Suprapubic skin (tissue), 4 donors: ENCODE measurements around the gene MNAT1. TPM values are rescaled to one million over a fixed set of nuclear protein-coding genes. Genes with fewer than 3 reads are reported as not detected.

ENCODE experiments used
- DNase-seq, 2 donors: peaks; one replicate each; pipeline ENCODE4 v3.0.0-alpha.2; 2019; ENCODE audit warnings: low spot score in 2 of 2
- H3K27ac ChIP-seq: fragments of 200-600 bp; sonication (generic); one replicate; pipeline ENCODE4 v1.5.1; 2019
- H3K27me3 ChIP-seq: fragments of 200-600 bp; sonication (generic); one replicate; pipeline ENCODE4 v1.5.1; 2019
- H3K36me3 ChIP-seq: fragments of 200-600 bp; sonication (generic); one replicate; pipeline ENCODE4 v1.5.1; 2019
- H3K4me1 ChIP-seq: fragments of 200-600 bp; sonication (generic); one replicate; pipeline ENCODE4 v1.5.1; 2019
- H3K4me3 ChIP-seq: fragments of 200-600 bp; sonication (generic); one replicate; pipeline ENCODE4 v1.5.1; 2019; ENCODE audit warnings: mild to moderate bottlenecking
- H3K9me3 ChIP-seq: fragments of 200-600 bp; sonication (generic); one replicate; pipeline ENCODE4 v1.5.1; 2019
- EP300 ChIP-seq: sonication (generic); formaldehyde crosslinking; IDR thresholded peaks from one replicate; pipeline ENCODE4 v1.6.1; 2017; ENCODE audit warnings: antibody characterized with exemption
- POLR2A ChIP-seq, 2 donors: fragments of 450-650 bp; IDR thresholded peaks; one replicate each; pipeline ENCODE4 v1.6.1; 2017; ENCODE audit warnings: antibody characterized with exemption in 2 of 2, mild to moderate bottlenecking in 2 of 2, moderate library complexity in 2 of 2
- POLR2AphosphoS5 ChIP-seq, 3 donors: sonication (generic); formaldehyde crosslinking; IDR thresholded peaks; one replicate each; pipeline ENCODE4 v1.6.1; 2017; ENCODE audit warnings: antibody characterized with exemption in 3 of 3
- WGBS: methylation state at CpG from one replicate; pipeline ENCODE4 v1.1.5; 2018; 5-methylcytosine and 5-hydroxymethylcytosine counted together
- total RNA-seq, 4 donors: library from RNA; depleted of rRNA; stranded (reverse); fragments of >200 nt; gene quantifications; one replicate each; pipeline ENCODE4 v1.1.0, GENCODE V29; 2016
- TF ChIP-seq, protein P1 (sequence below), 2 donors: fragments of 200-600 bp in 1 of 2; fragments of 450-650 bp in 1 of 2; sonication (generic) in 1 of 2; IDR thresholded peaks; one replicate each; pipeline ENCODE4 v1.5.1; 2016 to 2019; ENCODE audit warnings: antibody characterized with exemption in 2 of 2, mild to moderate bottlenecking in 1 of 2, moderate library complexity in 1 of 2

MNAT1 gene
- total RNA-seq, 4 donors from 2014 or later, result 13.1 to 38.8 (median 22.0) TPM

DNA sequence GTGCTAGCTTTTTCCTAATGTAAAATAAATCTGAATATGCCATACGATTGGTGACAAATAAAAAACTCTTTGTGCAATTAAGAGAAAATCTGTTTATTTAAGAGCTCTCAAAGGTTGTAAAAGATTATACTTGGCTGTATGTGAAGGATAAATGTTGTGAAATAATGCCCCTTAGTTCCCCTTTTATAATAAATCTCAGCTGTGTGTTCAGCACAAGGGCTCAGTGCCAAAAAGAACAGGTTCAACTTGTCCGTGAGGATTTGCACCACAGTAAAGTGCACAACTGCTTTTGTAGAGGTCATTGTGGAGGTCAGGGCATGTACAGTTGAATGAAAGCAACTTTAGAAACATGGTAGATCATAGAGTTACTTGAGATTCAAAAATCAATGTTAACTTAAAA is 127.7 kb downstream of the MNAT1 start:
- peak in 1 of 3 donors; percentile 29 for TF ChIP-seq POLR2AphosphoS5 (IDR thresholded peaks at IDR 0.05)
- no peak for TF ChIP-seq EP300
- TF ChIP-seq, protein P1, sequence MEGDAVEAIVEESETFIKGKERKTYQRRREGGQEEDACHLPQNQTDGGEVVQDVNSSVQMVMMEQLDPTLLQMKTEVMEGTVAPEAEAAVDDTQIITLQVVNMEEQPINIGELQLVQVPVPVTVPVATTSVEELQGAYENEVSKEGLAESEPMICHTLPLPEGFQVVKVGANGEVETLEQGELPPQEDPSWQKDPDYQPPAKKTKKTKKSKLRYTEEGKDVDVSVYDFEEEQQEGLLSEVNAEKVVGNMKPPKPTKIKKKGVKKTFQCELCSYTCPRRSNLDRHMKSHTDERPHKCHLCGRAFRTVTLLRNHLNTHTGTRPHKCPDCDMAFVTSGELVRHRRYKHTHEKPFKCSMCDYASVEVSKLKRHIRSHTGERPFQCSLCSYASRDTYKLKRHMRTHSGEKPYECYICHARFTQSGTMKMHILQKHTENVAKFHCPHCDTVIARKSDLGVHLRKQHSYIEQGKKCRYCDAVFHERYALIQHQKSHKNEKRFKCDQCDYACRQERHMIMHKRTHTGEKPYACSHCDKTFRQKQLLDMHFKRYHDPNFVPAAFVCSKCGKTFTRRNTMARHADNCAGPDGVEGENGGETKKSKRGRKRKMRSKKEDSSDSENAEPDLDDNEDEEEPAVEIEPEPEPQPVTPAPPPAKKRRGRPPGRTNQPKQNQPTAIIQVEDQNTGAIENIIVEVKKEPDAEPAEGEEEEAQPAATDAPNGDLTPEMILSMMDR (IDR thresholded peaks at IDR 0.05), result no peak
- no peak for TF ChIP-seq POLR2A (IDR thresholded peaks at IDR 0.05)
- Histone ChIP-seq H3K27ac (peak overlapping the region; percentile 1), H3K4me1 (peaks cover 25% of the 10 kb centered on the region), H3K4me3 (no peak overlapping the region), H3K9me3 (no peaks in the 10 kb centered on the region), H3K36me3 (no peaks in the 10 kb centered on the region), H3K27me3 (no peaks in the 10 kb centered on the region)
- 38% methylated on average over 2 of the region's 2 CpGs for WGBS
- no peak for DNase-seq

DNA sequence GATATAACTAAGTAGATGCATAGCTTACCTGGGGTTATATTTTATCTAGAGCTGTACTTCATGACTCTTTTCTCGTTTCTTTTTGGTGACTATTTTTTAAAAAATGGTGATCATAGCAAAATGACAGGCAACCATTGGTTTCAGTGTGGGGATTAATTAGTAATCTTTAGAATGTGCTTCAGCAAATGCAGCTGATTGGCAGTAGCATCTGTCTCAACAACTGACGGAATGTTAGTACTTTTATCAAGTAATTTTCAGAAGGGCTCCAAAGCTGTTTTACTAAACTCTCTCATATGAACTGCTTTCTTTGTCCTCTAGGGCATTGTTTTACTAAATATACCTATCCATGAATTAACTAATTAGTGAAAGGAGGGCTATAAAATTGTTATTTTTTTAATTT is 128.7 kb downstream of the MNAT1 start:
- Histone ChIP-seq H3K27ac (peak overlapping the region; percentile 31), H3K9me3 (no peaks in the 10 kb centered on the region), H3K27me3 (no peaks in the 10 kb centered on the region), H3K4me1 (peaks cover 25% of the 10 kb centered on the region), H3K4me3 (no peak overlapping the region), H3K36me3 (no peaks in the 10 kb centered on the region)
- TF ChIP-seq POLR2A (IDR thresholded peaks at IDR 0.05) (no peak), EP300 (no peak), POLR2AphosphoS5 (IDR thresholded peaks at IDR 0.05) (no peak)
- TF ChIP-seq, protein P1 (IDR thresholded peaks at IDR 0.05), result no peak
- WGBS, result 85% methylated on average over 2 of the region's 2 CpGs
- DNase-seq, result no peak

DNA sequence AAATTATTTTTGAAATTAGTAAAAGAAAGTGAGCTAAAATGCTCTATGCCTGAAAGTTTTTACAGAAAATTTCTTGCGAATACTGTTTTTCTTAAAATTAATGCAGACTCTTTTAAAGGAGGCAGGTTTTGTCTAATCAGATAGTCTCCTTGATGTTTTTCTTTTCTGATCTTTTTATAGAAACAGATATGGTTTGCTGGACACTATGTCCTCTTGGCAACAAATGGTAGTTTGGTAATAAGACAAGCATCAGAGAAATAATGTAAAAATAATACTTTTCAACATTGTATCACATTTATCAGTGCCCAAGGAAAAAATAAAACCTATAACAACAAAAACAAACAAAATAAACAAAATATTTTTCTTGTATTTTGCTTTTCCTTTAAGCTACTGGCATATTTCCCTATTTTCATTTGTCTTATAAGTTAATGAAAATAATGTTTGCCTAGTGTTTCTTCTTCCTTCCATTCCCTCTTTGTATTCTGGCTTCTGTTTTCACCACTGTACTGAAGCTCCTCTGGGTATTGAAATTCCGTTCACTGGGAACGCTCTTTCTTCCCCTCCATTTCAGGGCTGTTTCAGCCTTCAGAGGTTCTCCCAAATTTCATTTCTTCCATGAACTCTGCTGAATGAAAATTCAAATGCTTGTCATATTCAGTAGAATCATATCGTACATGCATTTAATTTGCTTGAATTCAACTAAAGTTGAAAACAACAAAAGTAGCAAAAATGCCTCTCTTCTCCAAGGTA is 131.0 kb downstream of the MNAT1 start:
- H3K36me3 ChIP-seq, result no peaks in the 10 kb centered on the region
- no peaks in the 10 kb centered on the region for H3K9me3 ChIP-seq
- DNase-seq, result no peak
- 82% methylated on average over 4 of the region's 4 CpGs for WGBS
- H3K4me3 ChIP-seq, result no peak overlapping the region
- TF ChIP-seq, protein P1 (IDR thresholded peaks at IDR 0.05), result no peak
- peaks cover 25% of the 10 kb centered on the region for H3K4me1 ChIP-seq
- H3K27ac ChIP-seq, result peak overlapping the region; percentile 9
- H3K27me3 ChIP-seq, result no peaks in the 10 kb centered on the region

DNA sequence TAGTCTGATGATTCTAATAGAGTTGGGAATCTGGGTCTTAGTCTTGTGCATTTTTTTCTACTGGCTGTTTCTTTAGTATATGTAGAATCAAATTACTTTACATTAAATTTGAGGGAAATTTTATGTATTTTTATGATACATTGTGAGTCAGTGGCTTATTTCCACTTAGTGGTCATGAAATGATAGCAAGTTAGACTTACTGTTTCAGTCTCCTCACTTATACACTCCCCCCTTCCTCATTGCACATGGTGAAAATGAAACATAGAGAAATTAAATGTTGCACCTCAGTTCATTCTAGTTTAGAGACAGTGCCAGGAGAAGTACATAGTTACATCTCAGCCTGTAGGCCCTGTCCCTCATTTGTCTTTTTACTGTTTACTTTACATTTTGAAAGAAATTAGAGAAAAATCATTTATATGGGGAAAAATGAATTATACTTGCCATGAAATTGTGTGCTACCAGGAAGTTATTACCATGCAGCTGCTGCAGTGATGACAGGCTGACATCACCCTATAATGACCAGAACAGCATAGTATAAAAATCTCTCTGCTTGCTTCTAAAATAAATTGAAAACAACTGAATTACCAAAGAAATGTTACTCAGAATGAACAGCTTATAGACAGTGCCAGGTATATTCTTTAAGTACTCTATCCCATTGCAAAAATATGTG is 133.1 kb downstream of the MNAT1 start:
- no peaks in the 10 kb centered on the region for H3K36me3 ChIP-seq
- DNase-seq, result no peak
- H3K27me3 ChIP-seq, result no peaks in the 10 kb centered on the region

DNA sequence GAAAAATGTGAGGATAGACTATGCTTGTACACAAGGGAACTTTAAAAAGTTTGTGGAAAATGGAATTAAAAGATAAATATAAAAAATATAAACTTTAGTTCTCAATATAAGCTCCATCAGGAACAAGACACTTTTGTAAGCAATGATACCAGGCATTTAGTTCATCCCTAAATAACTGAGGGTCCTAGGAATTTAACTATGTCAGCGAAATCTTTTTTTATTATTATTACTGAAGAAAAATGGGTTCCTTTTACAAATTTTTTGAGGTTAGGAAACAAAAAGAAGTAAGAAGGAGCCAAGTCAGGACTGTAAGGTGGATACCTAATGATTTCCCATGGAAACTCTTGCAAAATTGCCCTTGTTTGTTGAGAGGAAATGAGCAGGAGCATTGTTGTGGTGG is 143.6 kb downstream of the MNAT1 start:
- Histone ChIP-seq H3K4me1 (peaks cover 4% of the 10 kb centered on the region), H3K36me3 (peaks cover 7% of the 10 kb centered on the region), H3K27ac (no peak overlapping the region), H3K4me3 (no peak overlapping the region), H3K9me3 (no peaks in the 10 kb centered on the region), H3K27me3 (no peaks in the 10 kb centered on the region)
- no peak for DNase-seq
- WGBS, result 91% methylated on average over 1 of the region's 1 CpG
- TF ChIP-seq EP300 (no peak), POLR2A (IDR thresholded peaks at IDR 0.05) (no peak)

More for the DNA sequence above, 133.1 kb downstream of the MNAT1 start:
- Histone ChIP-seq H3K9me3 (no peaks in the 10 kb centered on the region), H3K4me1 (peaks cover 12% of the 10 kb centered on the region), H3K4me3 (no peak overlapping the region), H3K27ac (no peak overlapping the region)
- TF ChIP-seq, protein P1 (IDR thresholded peaks at IDR 0.05), result no peak
- TF ChIP-seq POLR2AphosphoS5 (IDR thresholded peaks at IDR 0.05) (no peak), POLR2A (IDR thresholded peaks at IDR 0.05) (no peak), EP300 (no peak)
